Mesenteric fat pad (tissue), 1 donor: ENCODE measurements around the gene MSANTD3. TPM values are rescaled to one million over a fixed set of nuclear protein-coding genes. Genes with fewer than 3 reads are reported as not detected.

Source experiments
- total RNA-seq: library from RNA; stranded (reverse); fragmentation: NEBNext Ultra II Directional; extraction: Animal tissue kit (Norgen Biotek cat#: 25700); gene quantifications from one replicate; pipeline ENCODE4 v1.2.1, GENCODE V29; 2021
- donor health status: DM: yes; HTN: yes; CAD: no.

MSANTD3 gene
- total RNA-seq, 1 donor from 2014 or later: 22.7 TPM

Other genes with a start within 250 kb of the MSANTD3 start
- gene TEX10, start 74.2 kb upstream of the MSANTD3 start, total RNA-seq: 10.1 TPM
- gene TMEFF1, start 46.0 kb downstream of the MSANTD3 start, total RNA-seq: 0.42 TPM
- gene CAVIN4, start 150.9 kb downstream of the MSANTD3 start, total RNA-seq: 0.26 TPM